GM12878 (cell line): ENCODE data around the gene PAX3. TPM values are rescaled to one million over a fixed set of nuclear protein-coding genes. Genes with fewer than 3 reads are reported as not detected.
A peak's percentile ranks its signal among the peaks of the same experiment; 100 is the strongest.

ENCODE experiments used
- ATAC-seq: fragments of 200-7000 bp; cut with Tn5 transposase; 3 replicates; pipeline ENCODE4 v1.9.1; 2020; ENCODE audit warnings: mild to moderate bottlenecking, moderate library complexity
- BruUV-seq: library from RNA; stranded (reverse); fragments of 400-500 nt; replicated peaks from 2 replicates; lab custom pipeline; 2021; lab: Mats Ljungman, UMichigan
- CTCF ChIA-PET: fragments of 300-600 bp; sonication (Branson Sonifier 250); formaldehyde crosslinking; extraction: SDS; loops from one replicate; lab custom pipeline; 2021; ENCODE audit warnings: inconsistent platforms; lab: Yijun Ruan, JAX
- POLR2A ChIA-PET: fragments of 350-600 bp; formaldehyde crosslinking; extraction: SDS; loops from one replicate; lab custom pipeline; 2021; ENCODE audit warnings: inconsistent platforms; lab: Charles Lee
- RAD21 ChIA-PET: fragments of 300-600 bp; sonication (Branson Sonifier 250); formaldehyde crosslinking; loops from one replicate; lab custom pipeline; 2023; ENCODE audit warnings: antibody characterized with exemption; ENCODE audit not compliant: unreplicated experiment; lab: Charles Lee
- SMC1A ChIA-PET: fragments of 300-600 bp; sonication (Branson Sonifier 250); formaldehyde crosslinking; loops from one replicate; lab custom pipeline; 2023; ENCODE audit not compliant: unreplicated experiment, uncharacterized antibody; lab: Charles Lee
- DNase-seq: peaks from one replicate; pipeline ENCODE4 v3.0.0-alpha.2; 2011; ENCODE audit warnings: low read depth, low spot score
- FAIRE-seq: peaks from 3 replicates; lab custom pipeline; 2011; peaks lifted over from hg19 to GRCh38; lab: Jason Lieb, UNC
- H2AFZ ChIP-seq: 2 replicates; pipeline ENCODE4 v1.6.0; 2011; ENCODE audit warnings: low read depth, low read length, control low read depth; ENCODE audit not compliant: control insufficient read depth
- H3K27ac ChIP-seq: 2 replicates; pipeline ENCODE4 v1.5.1; 2011; ENCODE audit warnings: control low read depth; ENCODE audit not compliant: control insufficient read depth, insufficient read depth
- H3K27me3 ChIP-seq, 2 experiments: replicated peaks in 1 of 2; 2 replicates each; pipeline versions ENCODE4 v1.6.0 to v1.6.1; 2011; ENCODE audit warnings: low read length in 1 of 2; ENCODE audit not compliant: control insufficient read depth in 2 of 2, insufficient read depth in 2 of 2
- H3K36me3 ChIP-seq, 2 experiments: 2 replicates each; pipeline ENCODE4 v1.5.1; 2011; ENCODE audit warnings: low read length in 1 of 2; ENCODE audit not compliant: control insufficient read depth in 2 of 2, insufficient read depth in 2 of 2
- H3K4me1 ChIP-seq: 2 replicates; pipeline ENCODE4 v1.6.1; 2011; ENCODE audit warnings: mild to moderate bottlenecking, low read length, moderate library complexity, mixed read lengths; ENCODE audit not compliant: control insufficient read depth, insufficient read depth
- H3K4me2 ChIP-seq: 2 replicates; pipeline ENCODE4 v1.6.0; 2011; ENCODE audit warnings: control low read depth; ENCODE audit not compliant: control insufficient read depth, insufficient read depth
- H3K4me3 ChIP-seq: fragments of 200-600 bp; sonication (generic); 2 replicates; pipeline ENCODE4 v1.5.1; 2016
- H3K79me2 ChIP-seq: 2 replicates; pipeline ENCODE4 v1.6.0; 2011; ENCODE audit warnings: low read length; ENCODE audit not compliant: control insufficient read depth, insufficient read depth
- H3K9ac ChIP-seq: 2 replicates; pipeline ENCODE4 v1.8.0; 2011; ENCODE audit warnings: low read length, control low read depth, mixed read lengths; ENCODE audit not compliant: control insufficient read depth, insufficient read depth
- H3K9me3 ChIP-seq: replicated peaks from 3 replicates; pipeline ENCODE4 v1.5.1; 2011; ENCODE audit warnings: mild to moderate bottlenecking, low read length; ENCODE audit not compliant: control insufficient read depth, insufficient read depth
- H4K20me1 ChIP-seq: 2 replicates; pipeline ENCODE4 v1.6.0; 2011; ENCODE audit not compliant: control insufficient read depth, insufficient read depth
- ATF2 ChIP-seq: IDR thresholded peaks from 2 replicates; pipeline ENCODE4 v1.6.1; 2012; ENCODE audit warnings: low read length, inconsistent platforms
- CBX3 ChIP-seq: fragments of 200-600 bp; sonication (generic); IDR thresholded peaks from 2 replicates; pipeline ENCODE4 v1.6.1; 2016; ENCODE audit warnings: low read depth, borderline replicate concordance
- CHD4 ChIP-seq: fragments of 200-600 bp; sonication (generic); IDR thresholded peaks from 2 replicates; pipeline ENCODE4 v1.6.1; 2016; ENCODE audit warnings: mild to moderate bottlenecking
- EZH2 ChIP-seq: IDR thresholded peaks from 2 replicates; pipeline ENCODE4 v1.6.1; 2012; ENCODE audit warnings: low read depth, mild to moderate bottlenecking, control low read depth, inconsistent platforms, low read length, borderline replicate concordance; ENCODE audit not compliant: control insufficient read depth
- HDAC2 ChIP-seq: fragments of 200-600 bp; sonication (generic); IDR thresholded peaks from 2 replicates; pipeline ENCODE4 v1.6.1; 2017
- HSF1 ChIP-seq: fragments of 150-350 bp; IDR thresholded peaks from 2 replicates; pipeline ENCODE4 v1.6.1; 2014; ENCODE audit warnings: mild to moderate bottlenecking, low read depth, low read length
- IRF5 ChIP-seq: fragments of 450-650 bp; IDR thresholded peaks from 2 replicates; pipeline ENCODE4 v1.6.1; 2017; ENCODE audit warnings: borderline replicate concordance
- LARP7 ChIP-seq: fragments of 450-650 bp; IDR thresholded peaks from 2 replicates; pipeline ENCODE4 v1.6.1; 2017; ENCODE audit warnings: mild to moderate bottlenecking
- MTA2 ChIP-seq: fragments of 450-650 bp; IDR thresholded peaks from 2 replicates; pipeline ENCODE4 v1.6.1; 2016; ENCODE audit warnings: low read depth, mild to moderate bottlenecking, moderate library complexity
- NRF1 ChIP-seq: conservative IDR thresholded peaks from 2 replicates; pipeline ENCODE4 v1.6.1; 2011; ENCODE audit warnings: mild to moderate bottlenecking, low read depth, low read length, improper control_type of control experiment
- REST ChIP-seq: IDR thresholded peaks from 2 replicates; pipeline ENCODE4 v1.6.1; 2012; ENCODE audit warnings: mild to moderate bottlenecking, low read depth, low read length
- SMAD1 ChIP-seq: fragments of 450-650 bp; IDR thresholded peaks from 2 replicates; pipeline ENCODE4 v1.6.1; 2018; ENCODE audit warnings: mild to moderate bottlenecking, low read depth; ENCODE audit not compliant: partially characterized antibody
- SMC3 ChIP-seq: IDR thresholded peaks from 2 replicates; pipeline ENCODE4 v1.6.1; 2011; ENCODE audit warnings: low read length, improper control_type of control experiment, borderline replicate concordance
- STAT1 ChIP-seq: fragments of 450-650 bp; conservative IDR thresholded peaks from 2 replicates; pipeline ENCODE4 v1.6.1; 2014; ENCODE audit warnings: antibody characterized with exemption, mild to moderate bottlenecking
- TAF1 ChIP-seq: IDR thresholded peaks from 2 replicates; pipeline ENCODE4 v1.6.1; 2011; ENCODE audit warnings: mild to moderate bottlenecking, low read depth, low read length, borderline replicate concordance
- TCF7 ChIP-seq: IDR thresholded peaks from 2 replicates; pipeline ENCODE4 v1.6.1; 2014; ENCODE audit warnings: antibody characterized with exemption, borderline replicate concordance
- WRNIP1 ChIP-seq: IDR thresholded peaks from 2 replicates; pipeline ENCODE4 v1.6.1; 2011; ENCODE audit warnings: low read depth, low read length, improper control_type of control experiment, borderline replicate concordance
- ZNF622 ChIP-seq: fragments of 450-650 bp; IDR thresholded peaks from 2 replicates; pipeline ENCODE4 v1.6.1; 2017; ENCODE audit warnings: mild to moderate bottlenecking, inconsistent platforms
- WGBS: methylation state at CpG from one replicate; pipeline ENCODE4 v1.1.6; 2016; ENCODE audit warnings: low lambda C conversion rate; ENCODE audit not compliant: insufficient replicate concordance, insufficient coverage; ENCODE audit errors: missing lambda C conversion rate; 5-methylcytosine and 5-hydroxymethylcytosine counted together
- in situ Hi-C: fragments of 300-500 bp; cut with MboI; formaldehyde crosslinking; loops from 9 replicates; pipeline ENCODE4 v1.14.3; 2018; ENCODE audit warnings: mixed read lengths
- intact Hi-C: fragments of 100-400 bp; cut with micrococcal nuclease; formaldehyde crosslinking; loops from one replicate; pipeline ENCODE4 v1.14.2; 2022; ENCODE audit not compliant: unreplicated experiment
- polyA plus RNA-seq, 11 experiments: library from polyadenylated mRNA; depleted of rRNA in 4 of 11; unstranded in 6 of 11; stranded (reverse) in 5 of 11; fragments of >200 nt; fragmentation: Nextera tagmentation in 4 of 11; fragmentation: Illumina TruSeq in 1 of 11; extraction: Ambion mirVana in 4 of 11; extraction: Trizol in 1 of 11; gene quantifications; 1 replicate in 1 of 11; 2 replicates in 10 of 11; pipeline versions ENCODE4 v1.2.1 to v1.2.3, GENCODE V29; 2011 to 2016; ENCODE audit warnings: inconsistent platforms in 2 of 11, missing spikeins in 2 of 11, low read depth in 1 of 11
- total RNA-seq, 4 experiments: library from RNA; depleted of rRNA in 3 of 4; stranded (reverse); fragments of >200 nt in 3 of 4; fragmentation: Illumina TruSeq in 1 of 4; extraction: Trizol in 1 of 4; gene quantifications; 2 replicates each; pipeline versions ENCODE4 v1.2.1 to v1.2.3, GENCODE V29; 2013 to 2021

Gene PAX3
- total and polyA plus RNA-seq, 10 of the 15 experiments (the other 5 are each of a cell fraction or from before 2014, with no cell fraction given): not detected

GRCh38 chr2:222250313-222250712, 48.5 kb downstream of the PAX3 start:
- peak; percentile 27; the same call in 1 of the 3 replicates for ATAC-seq
- H3K27ac ChIP-seq: no peak overlapping the region
- intact Hi-C loops (no loop called here), in situ Hi-C loops (no loop called here)
- TF ChIP-seq STAT1: no peak
- no peak for TF ChIP-seq TCF7
- no peak for TF ChIP-seq CBX3
- no peak for TF ChIP-seq SMC3
- TF ChIP-seq HSF1: no peak
- no peak for TF ChIP-seq SMAD1
- TF ChIP-seq NRF1: no peak
- no peak for TF ChIP-seq HDAC2
- no peak for TF ChIP-seq LARP7
- no peak for TF ChIP-seq REST
- TF ChIP-seq IRF5: no peak
- no peak for TF ChIP-seq TAF1
- no peak for TF ChIP-seq WRNIP1
- no peak for TF ChIP-seq ATF2
- TF ChIP-seq ZNF622: no peak
- no peak for TF ChIP-seq CHD4
- no peak for TF ChIP-seq EZH2
- TF ChIP-seq MTA2: no peak
- H3K79me2 ChIP-seq: no peaks in the 10 kb centered on the region
- H3K4me3 ChIP-seq: no peak overlapping the region
- no peak overlapping the region for H3K9ac ChIP-seq
- no peak for FAIRE-seq
- H3K36me3 ChIP-seq: no peaks in the 10 kb centered on the region
- WGBS: 0% methylated on average over 1 of the region's 1 CpG
- no TSS peak for BruUV-seq
- no peak overlapping the region for H2AFZ ChIP-seq
- H3K9me3 ChIP-seq: no peaks in the 10 kb centered on the region
- SMC1A ChIA-PET: no interaction called here
- no peaks in the 10 kb centered on the region for H4K20me1 ChIP-seq
- no peak for DNase-seq
- H3K4me2 ChIP-seq: no peak overlapping the region
- RAD21 ChIA-PET: no interaction called here
- no peaks in the 10 kb centered on the region for H3K4me1 ChIP-seq
- CTCF ChIA-PET: no interaction called here
- POLR2A ChIA-PET: no interaction called here
- no peaks in the 10 kb centered on the region for H3K27me3 ChIP-seq
